RWPE1 (cell line): Measurements from ENCODE around the gene INSL3.
"Not testable (repeated sequence)": the region's sequence is repeated elsewhere in the genome, so short reads cannot be mapped to it uniquely, and the experiment has no call there.

ENCODE experiments used
- CTCF ChIA-PET: fragments of 350-600 bp; sonication (Branson Sonifier 250); formaldehyde crosslinking; extraction: SDS; loops from one replicate; lab custom pipeline; 2021; lab: Yijun Ruan, JAX
- POLR2A ChIA-PET: fragments of 400-600 bp; formaldehyde crosslinking; extraction: SDS; loops from one replicate; lab custom pipeline; 2020; ENCODE audit warnings: antibody characterized with exemption; ENCODE audit not compliant: low non-redundant PET; lab: Yijun Ruan, JAX
- DNase-seq: peaks from one replicate; pipeline ENCODE4 v3.0.0; 2012; ENCODE audit warnings: low spot score
- H3K27ac ChIP-seq: fragments of 450-650 bp; 2 replicates; pipeline ENCODE4 v1.5.1; 2017
- TF ChIP-seq, protein P1 (sequence below): fragments of 450-650 bp; conservative IDR thresholded peaks from 2 replicates; pipeline ENCODE4 v1.5.1; 2017; ENCODE audit warnings: low read depth, mild to moderate bottlenecking

INSL3 gene

DNA sequence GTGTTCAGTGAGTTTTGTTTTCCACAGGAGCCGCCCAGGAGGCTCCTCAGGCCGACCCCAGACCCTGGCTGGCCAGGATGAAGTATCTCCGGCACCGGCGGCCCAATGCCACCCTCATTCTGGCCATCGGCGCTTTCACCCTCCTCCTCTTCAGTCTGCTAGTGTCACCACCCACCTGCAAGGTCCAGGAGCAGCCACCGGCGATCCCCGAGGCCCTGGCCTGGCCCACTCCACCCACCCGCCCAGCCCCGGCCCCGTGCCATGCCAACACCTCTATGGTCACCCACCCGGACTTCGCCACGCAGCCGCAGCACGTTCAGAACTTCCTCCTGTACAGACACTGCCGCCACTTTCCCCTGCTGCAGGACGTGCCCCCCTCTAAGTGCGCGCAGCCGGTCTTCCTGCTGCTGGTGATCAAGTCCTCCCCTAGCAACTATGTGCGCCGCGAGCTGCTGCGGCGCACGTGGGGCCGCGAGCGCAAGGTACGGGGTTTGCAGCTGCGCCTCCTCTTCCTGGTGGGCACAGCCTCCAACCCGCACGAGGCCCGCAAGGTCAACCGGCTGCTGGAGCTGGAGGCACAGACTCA lies 13.5 kb downstream of the INSL3 start:
- ChIA-PET POLR2A (no interaction called here), CTCF (no interaction called here)
- TF ChIP-seq, protein P1, sequence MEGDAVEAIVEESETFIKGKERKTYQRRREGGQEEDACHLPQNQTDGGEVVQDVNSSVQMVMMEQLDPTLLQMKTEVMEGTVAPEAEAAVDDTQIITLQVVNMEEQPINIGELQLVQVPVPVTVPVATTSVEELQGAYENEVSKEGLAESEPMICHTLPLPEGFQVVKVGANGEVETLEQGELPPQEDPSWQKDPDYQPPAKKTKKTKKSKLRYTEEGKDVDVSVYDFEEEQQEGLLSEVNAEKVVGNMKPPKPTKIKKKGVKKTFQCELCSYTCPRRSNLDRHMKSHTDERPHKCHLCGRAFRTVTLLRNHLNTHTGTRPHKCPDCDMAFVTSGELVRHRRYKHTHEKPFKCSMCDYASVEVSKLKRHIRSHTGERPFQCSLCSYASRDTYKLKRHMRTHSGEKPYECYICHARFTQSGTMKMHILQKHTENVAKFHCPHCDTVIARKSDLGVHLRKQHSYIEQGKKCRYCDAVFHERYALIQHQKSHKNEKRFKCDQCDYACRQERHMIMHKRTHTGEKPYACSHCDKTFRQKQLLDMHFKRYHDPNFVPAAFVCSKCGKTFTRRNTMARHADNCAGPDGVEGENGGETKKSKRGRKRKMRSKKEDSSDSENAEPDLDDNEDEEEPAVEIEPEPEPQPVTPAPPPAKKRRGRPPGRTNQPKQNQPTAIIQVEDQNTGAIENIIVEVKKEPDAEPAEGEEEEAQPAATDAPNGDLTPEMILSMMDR, result no peak
- H3K27ac ChIP-seq, result no peak overlapping the region
- no peak for DNase-seq

DNA sequence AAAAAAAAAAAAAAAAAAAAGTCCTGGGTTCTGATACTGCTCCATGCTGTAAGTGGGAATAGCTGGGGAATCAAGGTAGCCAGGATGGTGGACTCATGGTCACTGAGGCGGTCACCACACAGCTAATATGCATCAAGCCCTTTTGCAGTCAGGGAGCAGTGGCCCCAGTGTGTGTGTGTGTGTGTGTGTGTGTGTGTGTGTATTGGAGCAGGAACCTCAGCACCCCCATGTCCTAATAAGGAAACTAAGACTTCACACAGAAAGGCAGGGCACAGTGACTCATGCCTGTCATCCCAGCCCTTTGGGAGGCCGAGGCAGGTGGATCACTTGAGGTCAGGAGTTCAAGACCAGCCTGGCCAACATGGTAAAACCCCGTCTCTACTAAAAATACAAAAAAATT lies 14.4 kb downstream of the INSL3 start:
- ChIA-PET CTCF (interaction anchor here (0.6 kb wide), 1 partner anchor 37 kb away, joined by 3 read pairs; no protein-coding TSS in a partner anchor), POLR2A (no interaction called here)
- no peak overlapping the region for H3K27ac ChIP-seq
- no peak for DNase-seq
- TF ChIP-seq, protein P1, result no peak

DNA sequence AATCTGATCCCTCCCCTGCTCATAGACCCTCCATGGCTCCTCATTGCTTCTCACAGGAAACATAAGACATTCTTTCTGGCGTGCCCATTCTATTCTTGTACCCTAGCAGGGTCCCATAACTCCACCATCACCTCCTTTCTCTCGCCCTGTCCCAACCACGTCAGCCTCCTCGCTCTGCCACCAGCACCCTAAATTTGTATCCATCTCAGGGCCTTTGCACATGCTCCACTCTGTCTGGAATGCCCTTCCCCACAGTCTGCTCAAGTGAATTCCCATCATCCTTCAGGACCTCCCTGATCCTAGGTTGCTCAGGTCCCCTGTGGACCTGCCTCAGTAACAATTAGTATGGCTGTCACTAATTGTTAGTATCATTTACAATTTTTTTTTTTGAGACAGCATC lies 15.9 kb downstream of the INSL3 start:
- TF ChIP-seq, protein P1, result no peak
- ChIA-PET POLR2A (no interaction called here), CTCF (interaction anchor here (1.6 kb wide), 1 partner anchor 11 kb away, joined by 5 read pairs; the partner anchor contains the start of gene B3GNT3)
- no peak overlapping the region for H3K27ac ChIP-seq
- no peak for DNase-seq

DNA sequence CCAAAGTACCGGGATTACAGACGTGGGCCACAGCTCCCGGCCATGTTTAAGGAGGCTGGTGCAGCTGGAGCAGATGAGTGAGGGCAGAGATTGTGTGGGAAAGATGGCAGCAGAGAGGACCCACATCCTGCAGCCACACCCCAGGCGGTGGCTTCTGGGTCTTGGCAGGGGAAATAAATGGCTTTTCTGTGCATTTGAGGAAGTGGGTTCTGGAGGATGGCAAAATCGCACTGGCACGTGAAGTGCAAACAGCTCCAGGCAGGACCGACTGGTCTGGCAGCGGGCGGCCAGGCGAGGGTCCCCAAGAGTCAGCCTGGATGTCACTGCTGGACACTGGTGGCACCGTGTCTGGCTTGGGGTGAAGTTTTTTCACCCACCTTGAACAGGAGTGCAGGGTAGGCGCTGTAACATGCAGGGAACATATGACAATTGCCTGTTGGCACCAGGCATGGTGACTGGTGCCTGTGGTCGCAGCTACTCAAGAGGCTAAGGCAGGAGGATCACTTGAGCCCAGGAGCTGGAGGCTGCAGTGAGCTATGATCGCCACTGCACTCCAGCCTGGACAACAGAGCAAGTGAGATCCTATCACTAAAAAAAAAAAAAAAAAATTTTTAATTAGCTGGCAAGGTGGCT lies 17.9 kb downstream of the INSL3 start:
- ChIA-PET CTCF (interaction anchor here (0.6 to 0.7 kb wide), 2 partner anchors 20 kb away, joined by 3 read pairs; no protein-coding TSS in a partner anchor), POLR2A (no interaction called here)
- TF ChIP-seq, protein P1, result no peak
- H3K27ac ChIP-seq, result no peak overlapping the region
- DNase-seq, result no peak

DNA sequence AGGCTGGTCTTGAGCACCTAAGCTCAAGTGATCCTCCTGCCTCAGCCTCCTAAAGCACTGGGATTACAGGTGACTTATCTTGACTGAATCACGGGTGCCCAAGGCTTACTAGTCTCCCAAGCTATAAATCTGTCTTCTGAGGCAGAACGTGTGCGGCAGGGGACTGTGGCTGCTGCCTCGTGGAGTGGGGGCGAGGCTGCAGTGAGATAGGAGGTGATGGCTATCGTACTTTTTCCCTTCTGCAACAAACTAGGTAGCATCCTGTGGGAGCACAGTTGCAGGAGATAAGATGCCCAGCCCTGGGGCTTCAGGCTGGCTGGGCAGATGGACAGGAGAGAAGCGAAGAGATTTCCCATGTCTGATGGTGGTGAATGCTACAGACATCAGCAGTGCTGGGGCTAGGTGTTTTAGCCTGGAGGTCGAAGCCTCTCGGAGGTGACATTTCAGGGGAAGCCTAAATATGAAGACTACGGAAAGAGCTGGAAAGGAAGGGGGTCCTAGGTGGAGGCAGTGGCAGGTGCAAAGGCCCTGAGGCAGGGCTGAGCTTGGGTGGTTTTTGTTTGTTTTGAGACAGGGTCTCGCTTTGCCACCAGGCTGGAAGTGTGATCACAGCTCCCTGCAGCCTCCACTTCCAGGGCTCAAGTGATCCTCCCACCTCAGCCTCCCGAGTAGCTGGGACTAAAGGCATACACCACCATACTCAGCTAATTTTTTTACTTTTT lies 19.0 kb downstream of the INSL3 start:
- DNase-seq, result no peak
- CTCF ChIA-PET, result no interaction called here
- no peak overlapping the region for H3K27ac ChIP-seq
- POLR2A ChIA-PET, result no interaction called here
- TF ChIP-seq, protein P1, result no peak

DNA sequence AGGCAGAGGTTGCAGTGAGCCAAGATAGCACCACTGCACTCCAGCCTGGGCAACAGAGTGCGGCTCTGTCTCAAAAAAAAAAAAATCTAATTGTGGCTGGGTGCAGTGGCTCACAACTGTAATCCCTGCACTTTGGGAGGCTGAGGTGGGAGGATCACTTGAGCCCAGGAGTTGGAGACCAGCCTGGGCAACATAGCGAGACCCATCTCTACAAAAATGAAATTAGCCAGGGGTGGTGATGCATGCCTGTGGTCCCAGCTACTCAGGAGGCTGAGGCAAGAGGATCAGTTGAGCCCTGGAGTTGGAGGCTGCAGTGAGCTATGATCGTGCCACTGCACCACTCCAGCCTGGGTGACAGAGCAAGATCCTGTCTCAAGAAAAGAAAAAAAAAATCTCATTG lies 22.7 kb downstream of the INSL3 start:
- POLR2A ChIA-PET, DNase-seq: not testable (repeated sequence)
- CTCF ChIA-PET, result interaction anchor here (0.7 kb wide), 1 partner anchor 746 kb away, joined by 4 read pairs; no protein-coding TSS in a partner anchor
- H3K27ac ChIP-seq, result peak overlapping the region; percentile 73; the same call in 1 of the 2 replicates
